ENCODE measurements around the gene SUSD1. TPM values are rescaled to one million over a fixed set of nuclear protein-coding genes. Genes with fewer than 3 reads are reported as not detected.

The SUSD1 gene
- total RNA-seq, 1 experiment from 2014 or later, result 7.9 TPM

DNA sequence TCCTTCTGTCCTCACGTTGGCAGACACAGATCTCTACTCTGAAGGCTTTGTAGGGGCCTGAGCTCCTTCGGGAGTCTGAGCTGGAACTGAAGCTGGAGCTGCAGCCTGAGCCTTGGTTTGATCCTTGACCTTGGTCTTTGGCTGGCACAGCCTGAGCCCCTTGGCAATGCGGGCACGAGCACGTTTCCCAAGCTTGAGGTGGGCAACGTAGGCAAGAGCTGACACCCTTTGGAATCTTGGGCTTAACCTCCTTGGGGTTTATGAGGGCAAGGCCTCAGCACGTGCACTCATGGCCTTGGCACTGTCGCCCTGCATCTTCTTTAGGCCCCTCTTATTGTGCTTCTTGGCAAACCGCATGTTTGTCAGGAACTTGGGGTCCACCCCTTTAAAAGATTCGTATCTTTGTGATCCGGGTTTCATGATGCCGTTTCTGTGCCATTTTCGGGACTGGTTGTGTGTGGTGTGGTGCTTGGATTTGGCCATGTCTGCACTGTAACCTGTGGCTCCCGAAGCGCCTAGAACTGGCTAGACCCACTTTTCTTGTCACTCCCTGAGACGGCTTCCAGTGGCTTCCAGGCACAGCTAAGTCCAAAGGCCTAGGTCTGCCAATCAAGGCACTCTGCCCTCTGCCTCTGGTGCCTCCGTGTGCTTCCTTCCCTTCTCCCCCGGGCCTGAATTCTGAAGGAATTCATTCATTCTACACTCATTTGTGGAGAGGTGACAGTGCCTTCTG is 1.4 kb downstream of the SUSD1 start:
- ATAC-seq, result no peak

More for the DNA sequence above, 1.4 kb downstream of the SUSD1 start:
- peak overlapping the region; percentile 87 for H3K4me2 ChIP-seq (ENCODE audit: low read length)
- H2AFZ ChIP-seq (ENCODE audit: low read depth, low read length, poor library complexity, severe bottlenecking), result no peak overlapping the region
- H3K4me1 ChIP-seq (ENCODE audit: control insufficient read depth in 1 of 2, insufficient read depth in 2 of 2, low read length in 2 of 2), result peaks cover 21 to 49% of the 10 kb centered on the region in 2 experiments
- H3K9ac ChIP-seq (ENCODE audit: low read length), result peak overlapping the region; percentile 64
- no peak for DNase-seq (ENCODE audit: low read depth, low spot score)
- no peaks in the 10 kb centered on the region for H3K36me3 ChIP-seq (ENCODE audit: control insufficient read depth in 1 of 2, insufficient read depth in 2 of 2, low read length in 2 of 2)
- no peaks in the 10 kb centered on the region for H3K79me2 ChIP-seq (ENCODE audit: insufficient read depth, low read length)
- TF ChIP-seq ELF1 (IDR thresholded peaks at IDR 0.05; ENCODE audit: borderline replicate concordance, low read depth) (no peak), POLR2A (IDR thresholded peaks at IDR 0.05; ENCODE audit: borderline replicate concordance, extremely low read depth, insufficient read depth, insufficient read length) (no peak), FOSL1 (IDR thresholded peaks at IDR 0.05; ENCODE audit: low read depth) (no peak), CBX3 (IDR thresholded peaks at IDR 0.05; ENCODE audit: low read depth) (no peak), SP1 (IDR thresholded peaks at IDR 0.05; ENCODE audit: low read depth) (no peak), SRF (IDR thresholded peaks at IDR 0.05; ENCODE audit: low read depth) (no peak), TCF7L2 (IDR thresholded peaks at IDR 0.05; ENCODE audit: borderline replicate concordance, extremely low read depth, insufficient read depth, insufficient read length) (no peak), CEBPB (IDR thresholded peaks at IDR 0.05; ENCODE audit: low read depth) (no peak), SIN3A (IDR thresholded peaks at IDR 0.05; ENCODE audit: low read depth) (no peak), ZFX (IDR thresholded peaks at IDR 0.05) (no peak), YY1 (IDR thresholded peaks at IDR 0.05; ENCODE audit: extremely low read depth, insufficient replicate concordance, low read depth, low read length) (no peak), POLR2AphosphoS5 (IDR thresholded peaks at IDR 0.05; ENCODE audit: low read depth, low read length) (no peak), ZNF274 (IDR thresholded peaks at IDR 0.05; ENCODE audit: low read depth, low read length) (no peak)
- TF ChIP-seq, protein P1, sequence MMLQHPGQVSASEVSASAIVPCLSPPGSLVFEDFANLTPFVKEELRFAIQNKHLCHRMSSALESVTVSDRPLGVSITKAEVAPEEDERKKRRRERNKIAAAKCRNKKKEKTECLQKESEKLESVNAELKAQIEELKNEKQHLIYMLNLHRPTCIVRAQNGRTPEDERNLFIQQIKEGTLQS (IDR thresholded peaks at IDR 0.05), result no peak
- TF ChIP-seq, protein P2, sequence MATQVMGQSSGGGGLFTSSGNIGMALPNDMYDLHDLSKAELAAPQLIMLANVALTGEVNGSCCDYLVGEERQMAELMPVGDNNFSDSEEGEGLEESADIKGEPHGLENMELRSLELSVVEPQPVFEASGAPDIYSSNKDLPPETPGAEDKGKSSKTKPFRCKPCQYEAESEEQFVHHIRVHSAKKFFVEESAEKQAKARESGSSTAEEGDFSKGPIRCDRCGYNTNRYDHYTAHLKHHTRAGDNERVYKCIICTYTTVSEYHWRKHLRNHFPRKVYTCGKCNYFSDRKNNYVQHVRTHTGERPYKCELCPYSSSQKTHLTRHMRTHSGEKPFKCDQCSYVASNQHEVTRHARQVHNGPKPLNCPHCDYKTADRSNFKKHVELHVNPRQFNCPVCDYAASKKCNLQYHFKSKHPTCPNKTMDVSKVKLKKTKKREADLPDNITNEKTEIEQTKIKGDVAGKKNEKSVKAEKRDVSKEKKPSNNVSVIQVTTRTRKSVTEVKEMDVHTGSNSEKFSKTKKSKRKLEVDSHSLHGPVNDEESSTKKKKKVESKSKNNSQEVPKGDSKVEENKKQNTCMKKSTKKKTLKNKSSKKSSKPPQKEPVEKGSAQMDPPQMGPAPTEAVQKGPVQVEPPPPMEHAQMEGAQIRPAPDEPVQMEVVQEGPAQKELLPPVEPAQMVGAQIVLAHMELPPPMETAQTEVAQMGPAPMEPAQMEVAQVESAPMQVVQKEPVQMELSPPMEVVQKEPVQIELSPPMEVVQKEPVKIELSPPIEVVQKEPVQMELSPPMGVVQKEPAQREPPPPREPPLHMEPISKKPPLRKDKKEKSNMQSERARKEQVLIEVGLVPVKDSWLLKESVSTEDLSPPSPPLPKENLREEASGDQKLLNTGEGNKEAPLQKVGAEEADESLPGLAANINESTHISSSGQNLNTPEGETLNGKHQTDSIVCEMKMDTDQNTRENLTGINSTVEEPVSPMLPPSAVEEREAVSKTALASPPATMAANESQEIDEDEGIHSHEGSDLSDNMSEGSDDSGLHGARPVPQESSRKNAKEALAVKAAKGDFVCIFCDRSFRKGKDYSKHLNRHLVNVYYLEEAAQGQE (IDR thresholded peaks at IDR 0.05; ENCODE audit: low read depth), result no peak
- TF ChIP-seq, protein P3, sequence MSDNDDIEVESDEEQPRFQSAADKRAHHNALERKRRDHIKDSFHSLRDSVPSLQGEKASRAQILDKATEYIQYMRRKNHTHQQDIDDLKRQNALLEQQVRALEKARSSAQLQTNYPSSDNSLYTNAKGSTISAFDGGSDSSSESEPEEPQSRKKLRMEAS (IDR thresholded peaks at IDR 0.05), result no peak
- TF ChIP-seq, protein P4, sequence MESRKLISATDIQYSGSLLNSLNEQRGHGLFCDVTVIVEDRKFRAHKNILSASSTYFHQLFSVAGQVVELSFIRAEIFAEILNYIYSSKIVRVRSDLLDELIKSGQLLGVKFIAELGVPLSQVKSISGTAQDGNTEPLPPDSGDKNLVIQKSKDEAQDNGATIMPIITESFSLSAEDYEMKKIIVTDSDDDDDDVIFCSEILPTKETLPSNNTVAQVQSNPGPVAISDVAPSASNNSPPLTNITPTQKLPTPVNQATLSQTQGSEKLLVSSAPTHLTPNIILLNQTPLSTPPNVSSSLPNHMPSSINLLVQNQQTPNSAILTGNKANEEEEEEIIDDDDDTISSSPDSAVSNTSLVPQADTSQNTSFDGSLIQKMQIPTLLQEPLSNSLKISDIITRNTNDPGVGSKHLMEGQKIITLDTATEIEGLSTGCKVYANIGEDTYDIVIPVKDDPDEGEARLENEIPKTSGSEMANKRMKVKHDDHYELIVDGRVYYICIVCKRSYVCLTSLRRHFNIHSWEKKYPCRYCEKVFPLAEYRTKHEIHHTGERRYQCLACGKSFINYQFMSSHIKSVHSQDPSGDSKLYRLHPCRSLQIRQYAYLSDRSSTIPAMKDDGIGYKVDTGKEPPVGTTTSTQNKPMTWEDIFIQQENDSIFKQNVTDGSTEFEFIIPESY (IDR thresholded peaks at IDR 0.05; ENCODE audit: extremely low read depth, insufficient replicate concordance, low read length), result no peak
- TSS peak; percentile 50 for BruUV-seq (replicated peaks)
- no peaks in the 10 kb centered on the region for H3K9me3 ChIP-seq (ENCODE audit: control insufficient read depth in 1 of 2, insufficient read depth in 1 of 2, low read depth in 1 of 2, low read length in 2 of 2)
- no peak overlapping the region for H3K27ac ChIP-seq (ENCODE audit: low read depth, low read length)
- H3K27me3 ChIP-seq (ENCODE audit: insufficient read depth, low read length), result no peaks in the 10 kb centered on the region
- no peaks in the 10 kb centered on the region for H3K9me2 ChIP-seq (ENCODE audit: insufficient read depth)
- peak overlapping the region; percentile 43 to 60; a peak in 3 of 4 replicates for H3K4me3 ChIP-seq (replicated peaks in 1 of 2; ENCODE audit: low read depth in 1 of 2, low read length in 2 of 2)
- H4K20me1 ChIP-seq (ENCODE audit: insufficient read depth), result no peaks in the 10 kb centered on the region
- RAD21 ChIA-PET (ENCODE audit: low non-redundant PET in 1 of 2, low total read pairs in 2 of 2, uncharacterized antibody in 2 of 2, unreplicated experiment in 2 of 2), result no interaction called here
- POLR2A ChIA-PET, result interaction anchor here (0.6 kb wide), 1 partner anchor 102 kb away, joined by 3 read pairs; no protein-coding TSS in a partner anchor
- intact Hi-C loops (cut with micrococcal nuclease), result loop anchor here (5.0 kb wide), 1 partner anchor 159 kb away; the partner anchor contains the start of gene PTBP3
- CTCF ChIA-PET, result no interaction called here

All from HCT116 (cell line).